Measurements from ENCODE around the gene FAM47E. TPM values are rescaled to one million over a fixed set of nuclear protein-coding genes. Genes with fewer than 3 reads are reported as not detected.

FAM47E gene
- total RNA-seq, 2 experiments from 2014 or later, result 0.34 to 0.74 TPM

GRCh38 chr4:76275486-76276124 lies 24.1 kb downstream of the FAM47E start:
- Histone ChIP-seq H3K27ac (ENCODE audit: low read depth in 1 of 2, low read length in 2 of 2) (no peak overlapping the region), H3K4me3 (ENCODE audit: low read length) (no peak overlapping the region), H3K9me3 (ENCODE audit: control insufficient read depth in 1 of 2, insufficient read depth in 1 of 2, low read length in 2 of 2) (no peaks in the 10 kb centered on the region), H3K36me3 (ENCODE audit: insufficient read depth, low read length) (no peaks in the 10 kb centered on the region), H3K27me3 (ENCODE audit: control insufficient read depth in 1 of 2, insufficient read depth in 2 of 2, low read length in 2 of 2) (peaks cover 0 to 5% of the 10 kb centered on the region in 2 experiments), H3K4me1 (ENCODE audit: insufficient read depth, low read length) (no peaks in the 10 kb centered on the region)
- ChIA-PET POLR2A (no interaction called here), CTCF (interaction anchor here (1.5 kb wide), 1 partner anchor 96 kb away, joined by 3 read pairs; no protein-coding TSS in a partner anchor)
- DNase-seq (no peak), ATAC-seq (ENCODE audit: poor library complexity) (no peak)
- H3K36me3 Mint-ChIP-seq (ENCODE audit: low read depth), result no peaks in the 10 kb centered on the region
- H3K9me3 Mint-ChIP-seq, result no peaks in the 10 kb centered on the region
- H3K27ac Mint-ChIP-seq, result no peak overlapping the region
- H3K4me1 Mint-ChIP-seq (ENCODE audit: low read depth), result no peaks in the 10 kb centered on the region
- TF ChIP-seq, protein P1, sequence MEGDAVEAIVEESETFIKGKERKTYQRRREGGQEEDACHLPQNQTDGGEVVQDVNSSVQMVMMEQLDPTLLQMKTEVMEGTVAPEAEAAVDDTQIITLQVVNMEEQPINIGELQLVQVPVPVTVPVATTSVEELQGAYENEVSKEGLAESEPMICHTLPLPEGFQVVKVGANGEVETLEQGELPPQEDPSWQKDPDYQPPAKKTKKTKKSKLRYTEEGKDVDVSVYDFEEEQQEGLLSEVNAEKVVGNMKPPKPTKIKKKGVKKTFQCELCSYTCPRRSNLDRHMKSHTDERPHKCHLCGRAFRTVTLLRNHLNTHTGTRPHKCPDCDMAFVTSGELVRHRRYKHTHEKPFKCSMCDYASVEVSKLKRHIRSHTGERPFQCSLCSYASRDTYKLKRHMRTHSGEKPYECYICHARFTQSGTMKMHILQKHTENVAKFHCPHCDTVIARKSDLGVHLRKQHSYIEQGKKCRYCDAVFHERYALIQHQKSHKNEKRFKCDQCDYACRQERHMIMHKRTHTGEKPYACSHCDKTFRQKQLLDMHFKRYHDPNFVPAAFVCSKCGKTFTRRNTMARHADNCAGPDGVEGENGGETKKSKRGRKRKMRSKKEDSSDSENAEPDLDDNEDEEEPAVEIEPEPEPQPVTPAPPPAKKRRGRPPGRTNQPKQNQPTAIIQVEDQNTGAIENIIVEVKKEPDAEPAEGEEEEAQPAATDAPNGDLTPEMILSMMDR (IDR thresholded peaks at IDR 0.05), result no peak
- H3K27me3 Mint-ChIP-seq, result no peaks in the 10 kb centered on the region
- no peak overlapping the region for H3K4me3 Mint-ChIP-seq
- intact Hi-C loops (cut with DNase I, micrococcal nuclease), result loop anchor here in 1 of 2 experiments (10.0 kb wide), 1 partner anchor 229 kb away; no protein-coding TSS in a partner anchor

GRCh38 chr4:76276813-76277212 lies 25.3 kb downstream of the FAM47E start:
- Histone ChIP-seq H3K36me3 (ENCODE audit: insufficient read depth, low read length) (no peaks in the 10 kb centered on the region), H3K4me3 (ENCODE audit: low read length) (no peak overlapping the region), H3K9me3 (ENCODE audit: control insufficient read depth in 1 of 2, insufficient read depth in 1 of 2, low read length in 2 of 2) (no peaks in the 10 kb centered on the region), H3K27me3 (ENCODE audit: control insufficient read depth in 1 of 2, insufficient read depth in 2 of 2, low read length in 2 of 2) (peaks cover 0 to 5% of the 10 kb centered on the region in 2 experiments), H3K4me1 (ENCODE audit: insufficient read depth, low read length) (no peaks in the 10 kb centered on the region), H3K27ac (ENCODE audit: low read depth in 1 of 2, low read length in 2 of 2) (no peak overlapping the region)
- TF ChIP-seq, protein P1 (IDR thresholded peaks at IDR 0.05), result no peak
- ChIA-PET POLR2A (no interaction called here), CTCF (interaction anchor here (2.1 kb wide), 1 partner anchor 97 kb away, joined by 6 read pairs; no protein-coding TSS in a partner anchor)
- Mint-ChIP-seq H3K27me3 (no peaks in the 10 kb centered on the region), H3K27ac (no peak overlapping the region), H3K4me1 (ENCODE audit: low read depth) (no peaks in the 10 kb centered on the region), H3K36me3 (ENCODE audit: low read depth) (no peaks in the 10 kb centered on the region), H3K4me3 (no peak overlapping the region), H3K9me3 (no peaks in the 10 kb centered on the region)
- ATAC-seq (ENCODE audit: poor library complexity) (no peak), DNase-seq (peak in 1 of 14 experiments; percentile 13)
- intact Hi-C loops (cut with DNase I, micrococcal nuclease), result loop anchor here in 1 of 2 experiments (10.0 kb wide), 1 partner anchor 228 kb away; no protein-coding TSS in a partner anchor

GRCh38 chr4:76277667-76278066 lies 26.1 kb downstream of the FAM47E start:
- DNase-seq (no peak), ATAC-seq (ENCODE audit: poor library complexity) (no peak)
- intact Hi-C loops (cut with DNase I, micrococcal nuclease), result loop anchor here in 1 of 2 experiments (10.0 kb wide), 1 partner anchor 227 kb away; no protein-coding TSS in a partner anchor
- Mint-ChIP-seq H3K9me3 (no peaks in the 10 kb centered on the region), H3K36me3 (ENCODE audit: low read depth) (no peaks in the 10 kb centered on the region), H3K4me1 (ENCODE audit: low read depth) (no peaks in the 10 kb centered on the region), H3K27me3 (no peaks in the 10 kb centered on the region), H3K4me3 (no peak overlapping the region), H3K27ac (no peak overlapping the region)
- ChIA-PET POLR2A (no interaction called here), CTCF (interaction anchor here (2.1 kb wide), 1 partner anchor 98 kb away, joined by 6 read pairs; no protein-coding TSS in a partner anchor)
- Histone ChIP-seq H3K27ac (ENCODE audit: low read depth in 1 of 2, low read length in 2 of 2) (no peak overlapping the region), H3K36me3 (ENCODE audit: insufficient read depth, low read length) (no peaks in the 10 kb centered on the region), H3K9me3 (ENCODE audit: control insufficient read depth in 1 of 2, insufficient read depth in 1 of 2, low read length in 2 of 2) (no peaks in the 10 kb centered on the region), H3K4me3 (ENCODE audit: low read length) (no peak overlapping the region), H3K4me1 (ENCODE audit: insufficient read depth, low read length) (no peaks in the 10 kb centered on the region), H3K27me3 (ENCODE audit: control insufficient read depth in 1 of 2, insufficient read depth in 2 of 2, low read length in 2 of 2) (peaks cover 0 to 5% of the 10 kb centered on the region in 2 experiments)
- TF ChIP-seq, protein P1 (IDR thresholded peaks at IDR 0.05), result no peak

Measured in CD4-positive, alpha-beta T cell (primary cell).